Fibroblast of mammary gland (primary cell): Measurements from ENCODE around the gene HAUS8.

Experiments used
- DNase-seq: peaks from one replicate; pipeline ENCODE4 v3.0.0-alpha.2; 2010; ENCODE audit warnings: low read depth
- H3K4me3 ChIP-seq: 2 replicates; pipeline ENCODE4 v1.5.1; 2011; ENCODE audit warnings: low read depth, mild to moderate bottlenecking, low read length, moderate library complexity; ENCODE audit not compliant: control insufficient read depth
- TF ChIP-seq, protein P1 (sequence below): conservative IDR thresholded peaks from 2 replicates; pipeline ENCODE4 v1.5.1; 2011; ENCODE audit warnings: low read depth, low read length, inconsistent platforms; ENCODE audit not compliant: control insufficient read depth, insufficient read depth

The HAUS8 gene

DNA sequence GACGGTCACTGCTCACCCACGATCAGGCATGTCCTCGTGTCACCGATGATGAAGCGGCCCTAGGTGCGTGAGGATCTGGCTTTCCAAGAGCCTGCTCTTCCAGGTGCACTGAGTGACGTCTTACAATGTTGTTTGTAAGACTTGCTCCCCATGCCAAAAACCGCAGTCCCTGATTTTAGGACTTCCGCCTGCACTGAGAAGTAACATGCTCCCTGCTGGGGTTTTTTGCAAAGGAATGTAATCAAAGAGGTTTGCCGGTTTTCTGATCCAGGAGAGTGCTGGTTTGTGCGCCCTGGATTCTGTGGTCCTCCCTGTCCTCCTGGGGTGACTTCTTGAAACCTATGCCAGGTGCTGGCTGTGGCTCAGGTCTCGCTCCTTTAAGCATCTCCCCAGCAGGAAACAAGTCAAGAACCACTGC lies 39.2 kb upstream of the HAUS8 start:
- DNase-seq = peak; percentile 30
- no peak overlapping the region for H3K4me3 ChIP-seq
- TF ChIP-seq, protein P1, sequence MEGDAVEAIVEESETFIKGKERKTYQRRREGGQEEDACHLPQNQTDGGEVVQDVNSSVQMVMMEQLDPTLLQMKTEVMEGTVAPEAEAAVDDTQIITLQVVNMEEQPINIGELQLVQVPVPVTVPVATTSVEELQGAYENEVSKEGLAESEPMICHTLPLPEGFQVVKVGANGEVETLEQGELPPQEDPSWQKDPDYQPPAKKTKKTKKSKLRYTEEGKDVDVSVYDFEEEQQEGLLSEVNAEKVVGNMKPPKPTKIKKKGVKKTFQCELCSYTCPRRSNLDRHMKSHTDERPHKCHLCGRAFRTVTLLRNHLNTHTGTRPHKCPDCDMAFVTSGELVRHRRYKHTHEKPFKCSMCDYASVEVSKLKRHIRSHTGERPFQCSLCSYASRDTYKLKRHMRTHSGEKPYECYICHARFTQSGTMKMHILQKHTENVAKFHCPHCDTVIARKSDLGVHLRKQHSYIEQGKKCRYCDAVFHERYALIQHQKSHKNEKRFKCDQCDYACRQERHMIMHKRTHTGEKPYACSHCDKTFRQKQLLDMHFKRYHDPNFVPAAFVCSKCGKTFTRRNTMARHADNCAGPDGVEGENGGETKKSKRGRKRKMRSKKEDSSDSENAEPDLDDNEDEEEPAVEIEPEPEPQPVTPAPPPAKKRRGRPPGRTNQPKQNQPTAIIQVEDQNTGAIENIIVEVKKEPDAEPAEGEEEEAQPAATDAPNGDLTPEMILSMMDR = no peak

DNA sequence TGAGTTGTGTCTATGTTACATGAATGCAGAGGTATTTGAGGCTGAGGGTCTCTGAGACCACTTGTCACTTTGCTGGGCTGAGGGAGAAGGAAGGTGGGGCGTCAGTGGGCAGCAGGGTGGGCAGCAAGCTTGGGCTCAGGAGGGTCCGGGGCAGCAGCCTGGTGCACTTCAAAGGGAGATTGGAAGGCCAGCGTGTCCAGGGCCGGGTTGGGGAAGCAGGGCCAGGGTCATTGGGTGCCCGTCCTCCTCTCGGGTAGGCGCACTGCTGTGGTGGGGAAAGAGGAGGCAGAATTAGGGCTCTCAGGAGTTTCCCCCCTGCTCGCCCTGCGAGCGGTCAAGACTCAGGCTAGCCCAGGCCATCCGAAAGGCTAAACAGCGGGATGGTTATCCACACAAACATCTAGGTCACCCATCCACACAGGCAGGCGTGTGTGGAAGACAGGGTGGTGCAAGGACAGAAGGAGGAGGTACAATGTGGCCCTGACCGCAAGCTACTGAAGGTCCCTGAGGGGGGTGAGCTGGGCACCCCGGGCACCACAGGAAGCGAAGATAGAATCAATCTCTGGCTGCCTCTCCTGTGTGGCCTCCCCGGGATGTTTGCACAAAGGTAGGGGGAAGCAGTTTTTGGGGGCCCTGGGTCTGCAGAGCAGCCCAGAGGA lies 38.0 kb upstream of the HAUS8 start:
- TF ChIP-seq, protein P1 = no peak
- H3K4me3 ChIP-seq = no peak overlapping the region
- no peak for DNase-seq

DNA sequence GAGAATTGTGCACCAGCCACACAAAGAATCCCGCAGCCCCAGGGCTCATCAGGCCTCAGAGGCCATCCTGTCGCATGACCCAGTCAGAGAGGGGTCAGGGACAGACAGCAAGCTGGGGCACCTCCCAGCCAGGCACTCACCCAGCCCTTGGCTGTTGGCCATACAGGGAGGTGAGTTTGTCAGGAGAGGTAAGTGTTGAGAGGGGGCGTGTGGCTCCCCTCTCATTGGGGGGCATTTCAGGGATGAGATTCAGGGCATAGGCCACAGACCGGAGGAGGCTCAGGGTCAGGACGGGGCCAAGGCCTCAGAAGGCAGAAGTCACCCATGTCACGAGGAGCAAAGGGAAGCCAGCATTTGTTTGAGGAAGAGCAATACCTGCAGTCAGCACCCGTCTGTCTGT lies 37.4 kb upstream of the HAUS8 start:
- H3K4me3 ChIP-seq = no peak overlapping the region
- no peak for DNase-seq
- TF ChIP-seq, protein P1 = no peak

DNA sequence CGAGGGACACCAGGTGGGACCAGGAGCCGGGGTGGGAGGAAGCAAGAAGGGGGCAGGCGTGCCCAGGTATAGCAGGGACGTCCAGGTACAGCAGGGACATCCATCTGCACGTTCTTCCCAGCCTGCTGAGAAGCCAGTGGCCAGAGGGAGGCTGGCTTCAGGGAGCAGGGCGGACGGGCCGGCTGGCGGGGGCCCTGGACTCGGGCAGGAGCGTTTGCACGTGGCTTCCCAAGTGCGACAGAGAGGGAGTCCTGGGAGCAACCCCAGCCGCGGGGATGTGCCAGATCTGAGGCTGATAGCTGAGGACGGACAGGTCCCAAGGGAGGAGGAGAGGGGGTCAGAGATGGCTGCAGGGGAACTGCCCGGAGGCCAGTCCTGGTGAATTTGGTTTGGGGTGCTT lies 37.0 kb upstream of the HAUS8 start:
- DNase-seq = no peak
- no peak overlapping the region for H3K4me3 ChIP-seq
- TF ChIP-seq, protein P1 = no peak

DNA sequence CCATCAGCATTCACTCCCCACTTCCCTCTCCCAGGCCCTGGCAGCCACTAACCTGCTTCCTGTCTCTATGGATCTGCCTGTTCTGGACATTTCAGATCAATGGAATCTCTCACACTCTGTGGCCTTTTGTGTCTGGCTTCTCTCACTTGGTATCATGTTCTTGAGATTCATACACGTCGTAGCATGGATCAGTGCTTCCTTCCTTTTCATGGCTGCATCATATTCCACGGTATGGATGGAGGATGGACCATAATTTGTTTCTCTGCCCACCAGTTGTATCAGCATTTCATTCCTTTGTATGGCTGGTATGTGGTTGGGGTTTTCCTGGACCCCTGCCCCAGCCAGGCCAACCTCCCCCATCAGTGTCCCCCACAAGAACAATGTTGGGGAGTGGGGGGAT lies 36.5 kb upstream of the HAUS8 start:
- no peak for DNase-seq
- TF ChIP-seq, protein P1 = no peak
- H3K4me3 ChIP-seq = no peak overlapping the region

DNA sequence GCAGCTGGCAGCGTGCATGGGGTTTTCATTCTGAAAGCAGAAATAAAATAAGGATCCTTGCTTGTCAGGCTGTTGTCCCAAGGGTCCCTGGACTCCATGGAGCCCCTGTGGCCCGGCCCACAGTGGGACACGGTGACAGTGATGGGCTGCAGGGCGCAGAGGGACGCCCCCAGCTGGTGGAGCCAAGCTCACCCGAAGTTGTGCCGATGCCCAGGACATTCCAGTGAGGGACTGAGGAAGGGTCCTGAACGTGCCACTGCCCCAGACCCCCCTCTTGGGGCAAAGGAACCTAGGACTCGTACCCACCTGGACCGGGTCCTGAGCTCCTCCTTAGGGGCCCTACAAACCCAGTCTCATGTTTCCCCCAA lies 35.3 kb upstream of the HAUS8 start:
- no peak for DNase-seq
- H3K4me3 ChIP-seq = no peak overlapping the region
- TF ChIP-seq, protein P1 = no peak
